ENCODE measurements around the gene RIPK4.
"Not testable (repeated sequence)": the region's sequence is repeated elsewhere in the genome, so short reads cannot be mapped to it uniquely, and the experiment has no call there.

The RIPK4 gene

DNA sequence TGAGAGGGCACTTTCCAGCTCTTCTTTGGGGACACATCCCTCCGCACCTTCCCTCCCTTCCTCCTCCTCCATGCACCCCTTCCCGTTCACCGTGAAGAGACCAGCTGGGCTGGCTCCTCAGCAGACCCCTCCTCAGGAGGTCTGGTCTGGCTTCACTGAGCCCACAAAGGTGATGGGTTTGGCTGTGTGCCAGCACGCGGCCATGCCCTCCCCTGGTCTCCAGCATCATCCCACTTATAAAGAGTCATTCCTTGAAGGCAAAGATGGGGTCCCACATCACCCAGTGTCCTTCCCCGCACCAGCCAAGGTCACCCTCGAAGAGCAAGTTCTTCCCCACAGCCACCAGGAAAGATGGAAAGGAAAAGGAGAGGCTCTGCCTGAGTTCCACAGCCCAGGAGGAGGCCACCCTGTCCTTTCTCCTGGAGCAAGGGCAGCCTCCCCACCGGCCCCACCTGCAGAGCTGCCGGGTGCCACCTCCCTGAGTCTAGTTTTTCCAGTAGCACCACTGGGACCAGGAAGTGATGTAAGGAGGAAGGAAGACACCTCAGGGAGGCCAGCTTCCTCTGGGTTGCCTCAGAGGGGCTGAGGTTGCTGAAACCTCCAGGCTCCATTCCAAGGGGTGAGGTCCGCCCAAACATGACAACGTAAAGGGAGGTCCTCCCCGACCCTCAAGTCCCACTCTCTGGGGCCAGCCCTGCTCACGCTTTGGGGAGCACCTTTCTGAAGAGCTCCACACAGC, 32.7 kb downstream of the RIPK4 start:
- DNase-seq = no peak

DNA sequence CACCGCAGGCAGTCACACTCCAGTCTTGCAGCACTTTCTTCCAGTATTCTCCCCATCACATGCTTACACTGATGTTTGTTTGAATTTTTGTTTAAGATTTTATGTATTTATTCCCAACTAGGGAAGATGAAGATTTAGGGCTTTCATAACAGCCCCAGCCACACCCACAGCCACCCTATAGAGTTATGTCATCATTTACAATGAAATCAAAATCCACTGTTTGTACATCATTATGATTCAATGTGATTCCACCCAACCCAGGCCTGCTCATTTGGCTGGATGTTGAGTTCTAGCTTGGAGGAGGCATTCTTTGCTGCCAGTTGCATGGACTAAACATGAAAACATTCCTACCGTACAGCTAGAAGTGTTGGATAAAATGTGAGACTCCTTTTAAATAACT, 35.8 kb downstream of the RIPK4 start:
- DNase-seq = no peak

DNA sequence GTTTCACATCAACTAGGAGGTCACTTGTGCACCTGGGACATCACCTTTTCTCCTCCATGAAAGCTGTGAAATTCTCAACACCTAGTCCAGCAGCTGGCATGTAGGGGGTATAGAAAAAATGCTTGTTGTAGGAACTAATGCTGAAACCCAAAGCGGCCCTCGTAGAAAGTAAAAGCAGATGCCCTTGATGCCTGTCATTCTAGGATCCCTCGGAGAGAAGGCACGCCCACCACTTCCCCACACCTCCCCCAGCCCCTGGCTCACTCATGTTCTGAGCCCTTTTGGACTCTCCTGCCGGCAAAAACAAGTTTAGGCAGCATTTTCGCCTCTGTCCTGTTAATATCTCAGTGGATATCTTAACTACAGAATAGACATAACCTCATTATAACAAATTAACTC, 36.5 kb downstream of the RIPK4 start:
- no peak for DNase-seq

DNA sequence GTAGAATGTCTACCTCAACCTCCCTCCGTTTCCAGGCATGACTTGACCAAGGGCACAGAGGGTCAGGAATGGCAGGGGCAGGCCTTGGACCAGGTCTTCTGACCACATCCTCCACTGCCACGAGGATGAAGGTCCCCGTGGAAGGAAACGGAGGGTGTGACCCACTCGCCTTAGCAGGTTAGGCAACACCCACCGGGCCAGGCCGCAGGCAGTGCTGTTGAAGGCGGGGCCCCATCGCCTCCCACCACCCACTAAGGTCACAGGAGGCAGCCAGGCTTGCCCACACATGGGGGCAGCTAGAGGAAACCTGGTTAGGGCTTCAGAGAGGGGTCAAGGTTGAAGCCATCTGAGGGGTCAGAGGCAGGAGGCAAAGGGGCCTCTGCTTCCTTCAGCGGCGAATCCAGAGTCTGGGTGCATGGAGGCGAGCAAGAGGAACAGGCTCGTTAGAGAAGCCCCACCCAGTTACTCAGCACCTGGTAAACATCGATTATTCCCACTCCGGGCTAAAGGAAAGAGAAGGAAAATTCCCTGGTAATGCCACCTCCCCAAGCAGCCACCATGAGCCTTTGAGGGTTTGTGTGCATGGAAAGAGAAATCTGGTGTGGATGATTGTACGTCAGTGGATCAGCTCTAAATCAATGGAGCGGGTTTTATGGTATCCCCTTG, 37.0 kb downstream of the RIPK4 start:
- DNase-seq = no peak

DNA sequence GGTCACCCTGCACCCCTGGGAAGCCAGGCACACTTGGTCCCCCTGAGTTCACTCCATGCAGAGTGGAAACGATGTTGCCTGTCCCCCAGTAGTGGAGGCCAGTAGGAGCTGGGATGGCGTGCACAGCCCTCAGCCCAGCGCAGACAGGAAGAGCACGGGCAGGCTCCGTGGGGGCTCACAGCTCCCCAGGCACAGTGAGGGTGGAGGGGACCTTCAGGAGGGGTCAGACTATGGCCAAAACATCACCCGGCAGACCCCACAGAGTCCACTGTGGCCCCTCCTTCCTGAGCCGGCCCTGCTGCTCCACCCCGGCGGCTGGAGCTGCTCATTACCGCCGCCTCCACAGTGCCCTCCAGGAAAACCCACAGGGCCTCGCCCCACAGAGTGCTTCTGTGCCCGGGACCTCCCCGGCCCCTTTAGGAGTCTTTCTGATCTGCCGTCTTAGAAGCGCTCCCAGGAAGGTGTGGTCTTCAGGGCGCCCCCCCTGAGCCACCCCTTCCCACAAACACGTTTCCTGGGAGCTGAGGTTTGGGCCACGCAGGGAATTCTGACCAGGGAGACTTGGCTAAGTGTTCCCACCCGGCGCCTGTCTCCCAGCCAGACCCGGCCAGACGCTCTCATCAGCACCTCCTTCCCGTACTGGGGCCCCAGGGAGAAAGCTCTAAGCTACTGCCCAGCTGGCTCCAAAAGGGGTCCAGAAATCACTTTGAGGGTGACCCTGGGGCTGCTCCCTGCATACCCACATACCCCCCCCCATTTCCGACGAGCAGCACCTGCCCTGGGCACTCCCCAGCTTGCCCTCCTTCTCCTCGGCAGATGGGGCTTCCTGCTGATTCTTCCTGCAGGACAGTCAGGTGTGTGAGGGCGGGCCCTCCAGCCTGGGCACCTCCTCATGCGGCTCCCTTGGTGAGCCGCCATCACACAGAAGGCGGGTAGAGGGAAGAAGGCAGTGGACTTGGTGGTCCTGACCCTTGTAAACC, 38.8 kb downstream of the RIPK4 start:
- DNase-seq = no peak

DNA sequence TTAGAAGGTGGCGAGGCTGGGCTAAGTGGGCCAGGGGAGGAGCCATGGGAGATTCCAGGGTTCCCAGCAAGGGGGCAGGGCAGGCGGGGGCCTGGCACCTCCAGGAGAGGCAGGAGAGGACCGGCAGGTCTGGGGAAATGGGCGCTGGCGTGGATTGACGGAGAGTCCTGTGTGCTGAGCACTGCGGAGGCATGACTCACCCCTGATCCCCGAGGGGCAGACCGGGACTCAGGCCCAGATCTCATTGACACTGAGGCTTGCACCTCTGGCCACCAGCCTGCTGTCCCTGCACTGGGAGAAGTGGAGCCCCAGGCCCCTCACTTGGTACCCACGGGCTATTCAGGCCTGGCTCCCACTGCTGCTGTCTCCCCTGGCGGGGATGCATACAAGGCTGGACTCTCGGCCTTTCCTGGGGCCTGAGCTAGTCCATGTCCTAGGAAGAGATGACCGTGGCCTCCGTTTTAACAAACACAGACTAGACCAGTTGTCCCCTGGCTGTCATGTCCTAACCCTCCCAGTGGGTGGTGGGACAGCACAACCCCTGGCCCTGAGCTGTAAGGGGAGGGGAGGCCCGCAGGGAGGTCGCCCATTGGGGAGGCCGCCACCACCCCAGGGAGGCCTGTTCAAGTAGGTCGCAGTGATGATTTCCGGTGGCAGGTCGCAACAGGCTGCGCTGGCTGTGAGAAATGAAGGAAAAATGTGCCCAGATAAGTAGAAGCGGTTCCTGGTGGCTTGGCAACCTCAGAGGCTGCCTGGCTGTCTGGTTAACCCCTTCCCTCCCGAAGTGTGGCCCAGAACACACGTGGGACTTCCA, 39.7 kb downstream of the RIPK4 start:
- DNase-seq = no peak

DNA sequence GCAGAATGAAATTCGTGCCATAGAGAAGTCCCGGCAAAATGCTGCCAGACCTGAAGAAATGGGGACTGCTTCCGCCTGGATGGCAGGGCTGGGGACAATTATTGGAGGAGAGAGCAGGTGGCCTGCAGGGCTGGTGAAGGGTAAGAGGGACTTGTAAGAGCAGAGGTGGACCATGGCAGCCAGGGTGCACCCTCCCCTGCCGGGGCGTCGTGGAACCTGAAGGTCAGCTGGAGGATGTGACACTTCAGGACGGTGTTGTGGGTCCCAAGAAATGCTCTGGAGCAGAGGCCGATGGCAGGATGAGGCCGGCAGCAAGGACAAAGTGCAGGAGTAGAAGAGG, 40.3 kb downstream of the RIPK4 start:
- DNase-seq = no peak

DNA sequence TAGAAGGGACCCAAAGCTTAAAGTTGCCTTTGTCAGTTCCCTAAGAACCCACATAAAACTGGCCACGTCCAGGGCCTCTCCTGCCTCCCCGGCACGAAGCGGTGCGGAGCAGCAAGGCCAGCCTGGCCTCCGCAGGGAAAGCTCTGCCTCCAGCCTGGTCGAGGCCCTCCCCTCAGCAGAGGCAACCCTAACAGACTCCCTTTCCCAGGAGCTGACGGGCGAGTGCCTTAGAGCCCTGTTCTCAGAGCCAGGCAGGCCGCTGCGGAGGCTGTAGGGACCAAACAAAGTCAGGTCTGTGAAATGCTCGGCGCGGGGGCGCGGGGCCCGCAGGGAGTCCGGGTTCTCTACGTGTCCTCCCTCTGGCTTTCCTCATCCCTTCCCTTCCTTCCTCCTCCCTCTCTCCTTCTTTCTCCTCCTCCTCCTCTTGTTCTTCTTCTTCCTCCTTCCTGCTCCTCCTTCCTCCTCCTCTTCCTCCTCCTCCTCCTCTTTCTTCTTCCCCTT, 40.7 kb downstream of the RIPK4 start:
- DNase-seq = no peak

DNA sequence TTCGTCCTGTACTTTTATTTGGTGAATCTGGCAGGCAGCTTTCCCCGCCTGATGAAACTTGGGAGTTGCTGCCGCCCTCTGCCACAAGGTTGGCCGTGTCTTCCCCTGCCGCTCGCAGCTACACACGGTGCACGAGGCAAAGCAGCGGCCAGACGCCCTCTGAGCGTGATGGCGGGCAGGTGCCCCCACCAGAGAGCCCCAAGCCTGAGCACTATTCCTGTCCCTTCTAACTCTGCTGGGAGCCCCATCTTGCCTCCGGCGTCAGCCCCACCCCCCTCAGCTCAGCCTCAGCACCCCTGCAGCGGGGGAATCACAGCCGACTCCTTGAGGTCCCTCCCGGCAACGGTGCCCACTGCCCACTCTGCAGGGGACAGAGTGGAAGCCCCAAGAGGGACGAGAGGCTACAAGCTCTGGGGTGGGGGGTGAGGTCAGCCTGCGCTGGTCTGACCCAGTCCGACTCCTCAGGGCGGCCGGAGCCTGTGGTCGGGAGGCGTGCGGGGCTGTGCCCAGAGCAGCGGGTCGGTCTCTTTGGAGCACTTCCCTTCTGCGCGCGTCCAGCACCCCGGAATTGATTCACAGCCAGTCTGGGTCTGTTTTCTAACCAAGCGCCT, 41.3 kb downstream of the RIPK4 start:
- no peak for DNase-seq

DNA sequence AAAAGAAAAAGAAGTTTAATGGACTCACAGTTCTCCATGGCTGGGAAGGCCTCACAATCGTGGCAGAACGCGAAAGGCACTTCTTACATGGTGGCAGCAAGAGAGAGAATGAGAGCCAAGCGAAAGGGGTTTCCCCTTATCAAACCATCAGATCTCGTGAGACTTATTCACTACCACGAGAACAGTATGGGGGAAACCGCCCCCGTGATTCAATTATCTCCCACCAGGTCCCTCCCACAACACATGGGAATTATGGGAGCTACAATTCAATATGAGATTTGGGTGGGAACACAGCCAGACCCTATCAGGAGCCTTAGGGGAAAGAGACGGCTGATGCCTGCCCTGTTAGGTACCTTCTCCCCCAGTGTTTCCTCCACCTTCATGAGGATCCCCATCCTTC, 43.0 kb downstream of the RIPK4 start:
- not testable (repeated sequence) for DNase-seq

DNA sequence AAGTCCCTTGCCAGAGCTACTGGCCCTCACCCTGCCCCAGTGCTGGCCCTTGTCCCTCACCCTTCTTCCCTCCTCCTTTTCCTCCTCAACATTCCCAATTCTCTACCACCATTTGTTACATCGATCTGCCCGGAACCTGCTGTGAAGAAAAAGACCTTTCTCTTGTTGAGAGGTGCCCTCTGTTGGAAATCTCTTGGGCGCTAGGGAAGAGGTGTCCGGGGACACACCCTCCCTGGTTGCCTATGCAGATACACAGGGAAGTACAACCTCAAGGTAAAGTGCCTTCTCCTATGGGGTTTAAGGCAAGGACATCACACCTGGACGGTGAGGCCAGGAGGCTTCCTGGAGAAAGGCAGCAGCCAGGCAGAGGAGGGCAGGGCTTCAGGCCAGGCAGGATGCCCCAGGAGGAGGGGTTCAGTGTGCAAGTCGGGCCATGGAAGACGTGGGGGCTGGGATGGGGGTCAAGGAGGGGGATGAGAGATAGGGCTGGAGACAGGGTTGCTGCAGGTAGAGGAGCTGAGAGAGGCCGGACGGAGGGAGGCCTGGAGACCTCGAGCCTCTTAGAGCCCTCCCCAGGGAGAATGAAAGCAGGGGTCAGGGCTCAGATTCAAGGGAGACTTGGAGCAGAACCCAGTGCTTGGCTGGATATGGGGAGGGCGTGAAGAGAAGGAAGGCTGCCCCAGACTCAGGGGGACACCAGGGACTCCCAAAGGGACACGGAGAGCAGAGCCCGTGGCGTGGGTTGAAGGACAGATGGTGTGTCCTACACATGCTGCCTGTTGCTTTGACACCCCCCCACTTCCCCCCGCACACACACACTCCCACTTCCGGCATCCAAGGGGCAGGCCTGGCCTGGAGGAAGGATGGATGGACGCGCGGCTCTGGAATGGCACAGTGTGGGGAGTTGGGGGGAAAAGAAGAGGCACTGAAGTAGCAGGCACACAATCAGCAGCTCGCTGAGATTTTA, 44.5 kb downstream of the RIPK4 start:
- no peak for DNase-seq

DNA sequence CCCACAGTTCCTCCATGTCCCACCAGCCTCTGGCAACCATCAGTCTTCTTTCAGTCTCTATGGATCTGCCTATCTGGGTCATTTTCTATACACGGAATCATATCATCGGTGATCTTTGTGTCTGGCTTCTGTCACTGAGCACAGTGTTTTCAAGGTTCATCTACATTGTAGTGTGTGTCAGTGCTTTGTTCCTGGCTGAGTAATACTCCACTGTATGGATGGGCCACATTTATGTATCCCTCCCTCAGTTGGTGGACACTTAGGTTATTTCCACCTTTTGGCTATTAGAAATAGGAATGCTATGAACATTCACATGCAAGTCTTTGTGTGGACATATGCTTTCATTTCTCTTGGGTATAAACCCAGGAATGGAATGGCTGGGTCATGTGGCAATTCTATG, 46.6 kb downstream of the RIPK4 start:
- no peak for DNase-seq

DNA sequence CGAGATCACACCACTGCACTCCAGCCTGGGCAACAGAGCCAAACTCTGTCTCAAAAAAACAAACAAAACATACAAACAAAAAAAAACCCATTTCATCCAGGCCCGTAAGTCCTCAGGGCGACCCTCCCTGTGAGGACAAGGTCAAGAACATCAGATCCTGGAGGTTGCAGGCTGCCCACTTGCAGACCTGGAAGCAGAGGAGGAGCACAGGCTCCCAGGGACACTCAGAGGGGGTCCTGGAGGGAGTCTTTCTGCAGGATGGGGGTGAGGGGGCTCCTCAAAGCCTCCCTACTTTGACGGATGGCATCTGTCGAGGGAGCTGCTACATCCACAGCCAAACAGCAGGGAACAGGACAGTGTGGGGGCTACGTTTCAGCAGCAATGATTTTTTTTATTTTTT, 47.2 kb downstream of the RIPK4 start:
- DNase-seq = no peak

DNA sequence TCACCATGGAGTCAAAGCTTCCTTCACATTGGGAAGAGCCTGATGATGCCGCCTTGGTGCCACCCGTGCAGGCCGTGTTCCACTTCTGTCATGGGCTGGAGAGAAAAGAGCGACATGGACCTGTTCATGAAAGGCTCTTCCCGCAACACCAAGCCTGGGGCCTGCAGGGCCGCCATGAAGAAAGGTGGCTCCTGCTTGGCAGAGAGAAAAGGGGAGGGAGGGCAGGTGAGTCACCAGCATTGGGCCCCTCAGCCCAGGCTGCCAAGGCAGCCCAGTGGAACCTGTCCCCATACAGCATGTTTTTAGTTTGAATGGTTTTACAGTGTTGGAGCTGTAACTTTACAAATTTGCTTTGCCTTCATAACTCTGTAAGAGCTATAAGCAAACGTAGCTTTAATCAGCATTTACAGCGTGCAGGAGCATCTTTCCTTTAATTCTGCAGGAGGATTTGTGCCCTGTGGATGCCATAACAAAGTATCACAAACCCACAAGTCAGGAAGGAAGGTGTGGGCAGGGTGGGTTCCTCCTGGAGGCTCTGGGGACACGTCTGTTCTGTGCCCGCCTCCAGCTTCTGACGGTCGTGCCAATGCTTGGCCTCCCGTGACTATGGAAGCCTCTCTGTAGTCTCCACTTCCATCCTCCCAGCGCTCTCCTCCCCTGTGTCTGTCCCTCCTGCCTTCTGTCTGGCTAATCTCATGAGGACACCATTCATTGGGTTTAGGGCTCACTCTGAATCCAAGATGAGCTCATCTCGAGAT, 49.1 kb downstream of the RIPK4 start:
- DNase-seq = no peak

DNA sequence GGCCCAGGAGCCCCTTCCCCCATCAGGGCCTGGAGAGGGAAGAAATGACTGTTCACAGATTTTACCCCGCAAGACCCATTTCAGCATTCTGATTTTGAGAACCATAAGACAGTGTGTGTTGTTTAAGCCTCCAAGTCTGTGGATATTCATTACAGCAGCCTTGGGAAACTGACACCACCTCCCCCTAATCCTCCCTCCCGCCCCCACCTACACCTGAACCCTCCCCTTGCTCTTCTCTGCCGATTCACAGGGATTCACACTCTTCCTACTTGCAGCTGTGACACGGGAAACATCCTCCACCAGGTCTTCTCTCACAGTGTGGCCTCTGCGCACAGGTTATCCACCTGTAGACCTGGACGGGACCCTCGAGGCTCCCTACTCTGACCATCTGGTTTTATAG, 50.1 kb downstream of the RIPK4 start:
- DNase-seq = no peak

DNA sequence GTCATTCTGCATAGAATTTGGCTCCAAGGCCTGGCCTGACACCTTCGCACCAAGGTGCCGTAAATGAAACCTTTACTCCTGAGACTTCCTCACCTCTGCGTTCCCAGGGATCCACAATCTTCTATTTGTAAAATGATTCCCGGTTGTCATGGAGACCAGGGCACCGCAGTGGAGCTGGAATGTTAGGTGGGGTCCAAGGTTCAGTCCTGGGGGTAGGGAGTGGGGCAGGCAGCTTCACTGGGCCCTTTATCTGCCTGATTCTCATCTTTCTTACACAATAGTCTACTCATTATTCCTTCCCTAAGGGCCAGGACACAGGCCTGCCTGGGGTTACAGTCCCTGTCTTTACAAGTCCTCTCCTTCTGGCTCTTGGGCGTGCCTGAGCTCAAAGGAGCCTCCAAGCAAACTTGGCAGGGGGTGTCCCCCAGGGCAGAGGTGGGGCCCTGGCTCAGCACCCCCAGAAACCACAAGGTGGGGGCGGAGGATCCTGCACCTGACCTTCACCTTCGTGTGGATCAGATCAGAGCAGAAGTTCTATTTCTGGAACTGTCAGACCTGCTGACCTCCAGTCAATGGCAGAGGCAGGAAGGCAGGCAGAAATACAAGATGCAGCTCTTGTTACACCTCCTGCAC, 51.1 kb downstream of the RIPK4 start:
- no peak for DNase-seq

DNA sequence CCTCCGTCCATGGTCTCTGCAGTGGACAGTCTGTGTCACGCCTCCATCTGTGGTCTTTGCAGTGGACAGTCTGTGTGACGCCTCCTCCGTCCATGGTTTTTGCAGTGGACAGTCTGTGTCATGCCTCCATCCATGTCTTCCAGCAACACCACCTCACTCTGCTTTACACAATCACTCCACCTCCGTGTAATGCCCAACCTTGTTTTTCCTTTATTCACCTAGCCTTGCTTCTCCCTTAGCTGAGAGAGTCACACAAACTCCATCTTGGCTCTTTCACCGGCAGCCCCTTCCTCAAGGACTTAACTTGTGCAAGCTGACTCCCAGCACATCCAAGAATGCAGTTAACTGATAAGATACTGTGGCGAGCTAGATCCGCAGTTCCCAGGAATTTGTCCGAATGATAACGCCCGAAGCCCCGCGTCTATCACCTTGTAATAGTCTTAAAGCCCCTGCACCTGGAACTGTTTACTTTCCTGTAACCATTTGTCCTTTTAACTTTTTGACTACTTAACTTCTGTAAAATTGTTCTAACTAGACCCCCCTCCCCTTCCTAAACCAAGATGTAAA, 52.5 kb downstream of the RIPK4 start:
- not testable (repeated sequence) for DNase-seq

DNA sequence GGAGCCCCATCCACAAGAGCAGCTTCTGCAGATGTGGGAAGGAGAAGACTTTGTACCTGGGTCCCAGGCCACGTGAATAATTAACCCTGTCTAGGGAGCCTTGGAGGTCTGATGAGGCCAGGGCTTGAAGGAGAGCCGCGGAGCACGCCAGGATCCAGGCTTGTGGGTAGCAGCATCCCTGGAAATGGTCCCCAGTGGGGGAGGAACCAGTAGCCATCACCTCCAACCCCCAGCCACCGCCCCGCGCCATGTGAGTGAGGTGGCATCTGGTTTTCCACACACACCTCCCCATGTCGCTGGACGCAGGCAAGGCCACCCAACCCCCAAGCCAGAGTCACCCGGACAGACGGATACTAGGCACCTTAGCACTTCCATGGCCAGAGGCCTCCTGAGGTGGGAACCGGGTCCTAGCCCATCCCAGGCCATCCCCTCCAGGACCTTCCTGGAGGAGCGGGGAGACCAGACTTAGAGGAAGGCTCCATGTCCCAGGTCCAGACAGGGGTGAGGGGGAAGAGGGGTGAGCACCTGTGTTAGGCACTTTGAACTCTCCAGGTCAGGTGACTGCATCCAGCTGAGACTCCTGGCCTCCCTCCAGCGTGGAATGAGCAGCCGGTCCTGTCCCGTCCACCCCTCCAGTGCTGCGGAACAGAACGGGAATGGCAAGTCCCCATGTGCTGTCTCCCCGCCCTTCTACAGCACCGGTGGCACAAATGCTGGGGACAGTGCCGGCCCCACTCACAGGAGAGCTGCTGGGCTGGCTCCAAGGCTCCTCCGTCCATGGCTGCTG, 53.2 kb downstream of the RIPK4 start:
- no peak for DNase-seq

Measured in stimulated activated CD4-positive, alpha-beta T cell treated with anti-CD3 and anti-CD28 coated beads, Interleukin-4, amount 100 ng/mL, for 4 hours (primary cell).